ENCODE results near the gene ADD3.
A peak's percentile ranks its signal among the peaks of the same experiment; 100 is the strongest.

The ADD3 gene

DNA sequence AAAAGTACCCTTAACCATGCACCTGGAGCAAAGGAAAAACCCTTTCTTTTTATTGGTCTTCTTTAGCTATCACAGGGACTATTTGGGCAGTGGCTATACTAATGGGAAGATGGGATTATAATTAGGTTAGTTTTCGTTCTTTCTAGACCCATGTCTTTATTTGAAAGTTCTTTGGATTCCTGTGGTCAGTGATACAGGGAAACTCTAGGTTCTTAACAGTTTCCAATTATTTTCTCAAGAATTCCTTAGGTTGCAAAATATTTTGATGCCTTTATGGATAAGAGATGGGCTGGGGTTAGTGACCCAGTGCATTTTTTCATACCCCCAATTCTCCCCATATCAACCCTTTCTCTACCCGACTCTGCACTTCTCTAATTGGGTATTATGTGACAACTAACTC, 49.0 kb downstream of the ADD3 start:
- H4K12ac ChIP-seq (ENCODE audit: low read depth, low read length), result no peak overlapping the region
- H2BK12ac ChIP-seq (ENCODE audit: low read length), result no peak overlapping the region
- H3K27me3 ChIP-seq (ENCODE audit: insufficient read depth, low read length), result no peaks in the 10 kb centered on the region
- no peak overlapping the region for H2AFZ ChIP-seq (ENCODE audit: insufficient read depth, low read length, poor library complexity)
- H3K4me2 ChIP-seq (ENCODE audit: low read length), result no peak overlapping the region
- no peak overlapping the region for H4K91ac ChIP-seq (ENCODE audit: low read depth, low read length)
- H2BK5ac ChIP-seq (ENCODE audit: low read depth, low read length, poor library complexity), result no peak overlapping the region
- H3K4ac ChIP-seq (ENCODE audit: low read depth, low read length), result no peak overlapping the region
- H4K8ac ChIP-seq (ENCODE audit: low read depth, low read length), result no peak overlapping the region
- no peak overlapping the region for H3K9ac ChIP-seq (ENCODE audit: low read length)
- H3K23ac ChIP-seq (ENCODE audit: low read length), result no peak overlapping the region
- no peaks in the 10 kb centered on the region for H3K79me2 ChIP-seq (ENCODE audit: control insufficient read depth, insufficient read depth, low read length, poor library complexity)
- H3K4me1 ChIP-seq (ENCODE audit: control insufficient read depth in 1 of 2, insufficient read depth in 2 of 2, low read length in 2 of 2), result no peaks in the 10 kb centered on the region
- no peak overlapping the region for H3K14ac ChIP-seq (ENCODE audit: low read length)
- no peak overlapping the region for H3K18ac ChIP-seq (ENCODE audit: low read length)
- peak in 1 of 2 donors; percentile 58 for DNase-seq
- H3K36me3 ChIP-seq (ENCODE audit: control insufficient read depth in 1 of 2, insufficient read depth in 2 of 2, low read length in 2 of 2), result no peaks in the 10 kb centered on the region
- no peak overlapping the region for H2BK120ac ChIP-seq (ENCODE audit: insufficient read depth, low read length, poor library complexity)
- H3K9me3 ChIP-seq (ENCODE audit: insufficient read depth, low read depth, low read length), result no peaks in the 10 kb centered on the region
- no peak overlapping the region for H2AK5ac ChIP-seq (ENCODE audit: low read length)
- no CpG with 5 or more reads among the region's 2 CpGs for whole genome bisulfite sequencing (ENCODE audit: extremely low coverage, insufficient coverage, insufficient read length)
- no peaks in the 10 kb centered on the region for H3K79me1 ChIP-seq (ENCODE audit: low read length)
- H3K4me3 ChIP-seq (ENCODE audit: low read depth, low read length), result no peak overlapping the region
- H3K27ac ChIP-seq (ENCODE audit: low read depth, low read length), result no peak overlapping the region

GRCh38 chr10:110057456-110057855, 49.7 kb downstream of the ADD3 start:
- H2AK5ac ChIP-seq (ENCODE audit: low read length), result no peak overlapping the region
- no peaks in the 10 kb centered on the region for H3K4me1 ChIP-seq (ENCODE audit: control insufficient read depth in 1 of 2, insufficient read depth in 2 of 2, low read length in 2 of 2)
- H3K79me2 ChIP-seq (ENCODE audit: control insufficient read depth, insufficient read depth, low read length, poor library complexity), result no peaks in the 10 kb centered on the region
- no peak overlapping the region for H3K18ac ChIP-seq (ENCODE audit: low read length)
- no peak overlapping the region for H4K12ac ChIP-seq (ENCODE audit: low read depth, low read length)
- H2AFZ ChIP-seq (ENCODE audit: insufficient read depth, low read length, poor library complexity), result no peak overlapping the region
- no peak overlapping the region for H3K4me2 ChIP-seq (ENCODE audit: low read length)
- H3K9me3 ChIP-seq (ENCODE audit: insufficient read depth, low read depth, low read length), result no peaks in the 10 kb centered on the region
- no peak overlapping the region for H2BK5ac ChIP-seq (ENCODE audit: low read depth, low read length, poor library complexity)
- H3K4me3 ChIP-seq (ENCODE audit: low read depth, low read length), result no peak overlapping the region
- H4K91ac ChIP-seq (ENCODE audit: low read depth, low read length), result no peak overlapping the region
- WGBS (ENCODE audit: extremely low coverage, insufficient coverage, insufficient read length), result no CpG with 5 or more reads among the region's 1 CpG
- H3K23ac ChIP-seq (ENCODE audit: low read length), result no peak overlapping the region
- H3K4ac ChIP-seq (ENCODE audit: low read depth, low read length), result no peak overlapping the region
- no peak overlapping the region for H3K14ac ChIP-seq (ENCODE audit: low read length)
- H2BK12ac ChIP-seq (ENCODE audit: low read length), result no peak overlapping the region
- H3K27ac ChIP-seq (ENCODE audit: low read depth, low read length), result no peak overlapping the region
- no peaks in the 10 kb centered on the region for H3K79me1 ChIP-seq (ENCODE audit: low read length)
- H2BK120ac ChIP-seq (ENCODE audit: insufficient read depth, low read length, poor library complexity), result no peak overlapping the region
- H3K9ac ChIP-seq (ENCODE audit: low read length), result no peak overlapping the region
- no peaks in the 10 kb centered on the region for H3K36me3 ChIP-seq (ENCODE audit: control insufficient read depth in 1 of 2, insufficient read depth in 2 of 2, low read length in 2 of 2)
- DNase-seq, result no peak
- no peaks in the 10 kb centered on the region for H3K27me3 ChIP-seq (ENCODE audit: insufficient read depth, low read length)
- no peak overlapping the region for H4K8ac ChIP-seq (ENCODE audit: low read depth, low read length)

- Histone ChIP-seq H3K4me3 (ENCODE audit: low read depth, low read length) (no peak overlapping the region), H4K91ac (ENCODE audit: low read depth, low read length) (no peak overlapping the region), H3K4ac (ENCODE audit: low read depth, low read length) (no peak overlapping the region), H3K9me3 (ENCODE audit: insufficient read depth, low read depth, low read length) (no peaks in the 10 kb centered on the region), H3K79me2 (ENCODE audit: control insufficient read depth, insufficient read depth, low read length, poor library complexity) (no peaks in the 10 kb centered on the region), H3K18ac (ENCODE audit: low read length) (no peak overlapping the region), H3K36me3 (ENCODE audit: control insufficient read depth in 1 of 2, insufficient read depth in 2 of 2, low read length in 2 of 2) (no peaks in the 10 kb centered on the region), H4K12ac (ENCODE audit: low read depth, low read length) (no peak overlapping the region), H2BK5ac (ENCODE audit: low read depth, low read length, poor library complexity) (no peak overlapping the region), H3K14ac (ENCODE audit: low read length) (no peak overlapping the region), H4K8ac (ENCODE audit: low read depth, low read length) (no peak overlapping the region), H3K23ac (ENCODE audit: low read length) (no peak overlapping the region), H2BK12ac (ENCODE audit: low read length) (no peak overlapping the region), H2AFZ (ENCODE audit: insufficient read depth, low read length, poor library complexity) (no peak overlapping the region), H3K9ac (ENCODE audit: low read length) (no peak overlapping the region), H2AK5ac (ENCODE audit: low read length) (no peak overlapping the region), H2BK120ac (ENCODE audit: insufficient read depth, low read length, poor library complexity) (no peak overlapping the region), H3K4me2 (ENCODE audit: low read length) (no peak overlapping the region), H3K27me3 (ENCODE audit: insufficient read depth, low read length) (no peaks in the 10 kb centered on the region), H3K4me1 (ENCODE audit: control insufficient read depth in 1 of 2, insufficient read depth in 2 of 2, low read length in 2 of 2) (no peaks in the 10 kb centered on the region), H3K79me1 (ENCODE audit: low read length) (no peaks in the 10 kb centered on the region), H3K27ac (ENCODE audit: low read depth, low read length) (no peak overlapping the region)
- WGBS (ENCODE audit: extremely low coverage, insufficient coverage, insufficient read length), result no CpG with 5 or more reads among the region's 5 CpGs
- no peak for DNase-seq
Observed at GRCh38 chr10:110058212-110058611, 50.4 kb downstream of the ADD3 start.

DNA sequence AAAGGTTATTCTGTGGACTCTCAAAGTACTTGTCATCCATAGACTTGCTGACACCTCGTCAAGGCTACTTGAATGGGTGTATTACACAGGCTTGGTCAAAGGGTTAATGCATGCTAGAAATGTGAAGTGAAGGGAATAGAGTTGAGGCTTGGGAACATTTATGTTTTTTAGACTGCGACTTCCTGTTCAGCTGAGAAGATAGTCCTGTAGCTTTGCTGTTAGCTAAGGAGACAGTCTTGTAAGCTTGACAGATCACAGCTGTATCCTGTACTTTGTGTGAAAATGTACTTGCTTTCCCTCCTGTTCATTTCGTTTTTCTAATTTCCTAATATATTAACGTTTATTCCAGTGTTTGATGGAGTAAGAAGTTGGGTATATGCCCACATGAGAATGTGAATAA, 52.1 kb downstream of the ADD3 start:
- no peak overlapping the region for H3K23ac ChIP-seq (ENCODE audit: low read length)
- no peak overlapping the region for H2AK5ac ChIP-seq (ENCODE audit: low read length)
- H3K4me2 ChIP-seq (ENCODE audit: low read length), result no peak overlapping the region
- H2AFZ ChIP-seq (ENCODE audit: insufficient read depth, low read length, poor library complexity), result no peak overlapping the region
- no peak overlapping the region for H3K4me3 ChIP-seq (ENCODE audit: low read depth, low read length)
- no peak overlapping the region for H2BK5ac ChIP-seq (ENCODE audit: low read depth, low read length, poor library complexity)
- H3K9me3 ChIP-seq (ENCODE audit: insufficient read depth, low read depth, low read length), result no peaks in the 10 kb centered on the region
- no peaks in the 10 kb centered on the region for H3K79me2 ChIP-seq (ENCODE audit: control insufficient read depth, insufficient read depth, low read length, poor library complexity)
- no peak overlapping the region for H4K12ac ChIP-seq (ENCODE audit: low read depth, low read length)
- H3K4ac ChIP-seq (ENCODE audit: low read depth, low read length), result no peak overlapping the region
- no CpG with 5 or more reads among the region's 4 CpGs for WGBS (ENCODE audit: extremely low coverage, insufficient coverage, insufficient read length)
- H2BK12ac ChIP-seq (ENCODE audit: low read length), result no peak overlapping the region
- H3K27me3 ChIP-seq (ENCODE audit: insufficient read depth, low read length), result no peaks in the 10 kb centered on the region
- no peak overlapping the region for H3K14ac ChIP-seq (ENCODE audit: low read length)
- H3K36me3 ChIP-seq (ENCODE audit: control insufficient read depth in 1 of 2, insufficient read depth in 2 of 2, low read length in 2 of 2), result no peaks in the 10 kb centered on the region
- no peaks in the 10 kb centered on the region for H3K4me1 ChIP-seq (ENCODE audit: control insufficient read depth in 1 of 2, insufficient read depth in 2 of 2, low read length in 2 of 2)
- H4K8ac ChIP-seq (ENCODE audit: low read depth, low read length), result no peak overlapping the region
- H3K27ac ChIP-seq (ENCODE audit: low read depth, low read length), result no peak overlapping the region
- no peak overlapping the region for H2BK120ac ChIP-seq (ENCODE audit: insufficient read depth, low read length, poor library complexity)
- H3K79me1 ChIP-seq (ENCODE audit: low read length), result no peaks in the 10 kb centered on the region
- H3K9ac ChIP-seq (ENCODE audit: low read length), result no peak overlapping the region
- no peak for DNase-seq
- H3K18ac ChIP-seq (ENCODE audit: low read length), result no peak overlapping the region
- no peak overlapping the region for H4K91ac ChIP-seq (ENCODE audit: low read depth, low read length)

Data from trophoblast cell (in vitro differentiated cells and primary cell).